Iris pigment epithelial cell (primary cell): ENCODE measurements around the gene ADISSP.
"Not testable (repeated sequence)": the region's sequence is repeated elsewhere in the genome, so short reads cannot be mapped to it uniquely, and the experiment has no call there.

Experiments used
- DNase-seq: peaks from one replicate; pipeline ENCODE4 v3.0.0-alpha.2; 2011; ENCODE audit warnings: low read depth

Gene ADISSP

DNA sequence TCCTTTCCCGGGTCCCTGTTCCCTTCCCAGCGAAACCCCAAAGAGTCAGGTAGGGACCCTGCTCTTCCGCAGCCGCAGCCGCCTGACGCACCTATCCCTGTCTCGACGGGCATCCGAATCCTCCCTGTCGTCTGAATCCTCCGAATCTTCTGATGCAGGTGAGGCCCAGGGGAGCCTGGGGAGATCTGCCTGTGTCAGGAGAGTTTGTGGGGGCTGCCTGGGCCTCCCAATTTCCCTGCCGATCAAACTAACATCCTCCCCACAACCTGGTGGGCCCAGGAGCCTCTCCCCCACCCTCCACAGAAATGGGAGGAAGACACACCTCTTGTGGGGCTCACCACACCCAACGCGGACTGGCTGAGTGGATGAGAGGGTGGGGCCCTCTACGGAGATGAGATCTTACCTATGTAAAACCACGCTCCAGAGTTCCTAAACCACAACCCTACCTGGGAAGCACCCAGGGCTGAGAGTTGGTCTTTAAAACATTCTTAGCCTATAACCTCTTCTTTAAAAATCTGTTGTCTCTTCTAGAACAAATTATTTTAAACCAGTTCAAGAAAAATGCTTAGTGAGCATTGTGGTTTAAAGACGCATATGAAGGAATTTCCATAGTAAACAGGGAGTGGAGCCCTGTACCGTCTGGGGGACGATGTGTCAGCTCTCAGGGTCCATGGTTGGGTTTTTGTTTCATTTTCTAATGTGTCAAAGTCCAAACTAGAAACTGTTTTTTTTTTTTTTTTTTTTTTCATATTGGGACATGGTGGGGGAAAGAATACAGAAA is 30.2 kb upstream of the ADISSP start:
- DNase-seq: peak; percentile 63

GRCh38 chr20:3797226-3797545 is 29.6 kb upstream of the ADISSP start:
- no peak for DNase-seq

- no peak for DNase-seq
Measured at GRCh38 chr20:3796477-3797225, 29.1 kb upstream of the ADISSP start.

DNA sequence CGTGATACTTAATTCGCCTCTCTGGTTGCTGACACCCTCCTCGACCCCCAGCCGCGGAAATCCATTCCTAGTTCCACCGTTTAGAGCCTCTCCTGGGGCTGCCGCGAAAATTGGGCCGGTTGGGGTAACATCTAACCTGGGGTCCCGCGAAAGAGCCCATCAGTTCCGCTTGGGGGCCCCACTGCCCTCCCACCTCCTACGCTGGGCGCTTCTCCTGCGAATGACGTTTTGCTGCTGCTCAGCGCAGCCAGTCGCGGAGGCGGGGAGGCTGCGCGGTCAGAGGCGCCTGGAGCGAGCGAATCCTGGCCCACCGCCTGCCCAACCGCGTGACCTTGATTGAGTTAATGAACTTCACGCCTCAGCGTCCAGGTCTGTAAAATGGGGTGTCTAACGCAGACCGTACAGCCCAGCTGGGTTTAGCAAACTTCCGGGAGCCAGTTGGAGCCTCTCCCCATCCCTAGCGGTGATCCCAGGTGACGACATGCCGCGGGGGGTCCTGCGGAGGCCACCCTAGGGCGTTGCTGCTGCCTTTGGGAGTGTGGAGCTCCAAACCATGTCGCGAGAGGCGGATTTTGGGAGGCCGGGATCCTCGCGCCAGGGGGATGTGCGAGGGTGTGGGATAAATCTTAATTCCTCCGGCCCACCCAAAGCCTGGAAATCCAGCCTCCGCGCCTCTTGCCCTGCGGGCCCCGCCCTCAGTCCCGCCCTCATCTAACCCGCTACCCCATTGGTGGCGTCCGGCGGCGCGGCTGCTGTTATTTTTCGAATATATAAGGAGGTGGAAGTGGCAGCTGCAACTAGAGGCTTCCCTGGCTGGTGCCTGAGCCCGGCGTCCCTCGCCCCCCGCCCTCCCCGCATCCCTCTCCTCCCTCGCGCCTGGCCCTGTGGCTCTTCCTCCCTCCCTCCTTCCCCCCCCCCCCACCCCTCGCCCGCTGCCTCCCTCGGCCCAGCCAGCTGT is 28.2 kb upstream of the ADISSP start, which contains the start of gene CDC25B:
Gene CDC25B, plus strand, starts transcription at position 800 of the 958 bp plus-strand sequence. CDS start 222 bp downstream, outside the sequence.
- peak; percentile 87 for DNase-seq

- DNase-seq: no peak
Measured at GRCh38 chr20:3794701-3795420, 27.3 kb upstream of the ADISSP start.

DNA sequence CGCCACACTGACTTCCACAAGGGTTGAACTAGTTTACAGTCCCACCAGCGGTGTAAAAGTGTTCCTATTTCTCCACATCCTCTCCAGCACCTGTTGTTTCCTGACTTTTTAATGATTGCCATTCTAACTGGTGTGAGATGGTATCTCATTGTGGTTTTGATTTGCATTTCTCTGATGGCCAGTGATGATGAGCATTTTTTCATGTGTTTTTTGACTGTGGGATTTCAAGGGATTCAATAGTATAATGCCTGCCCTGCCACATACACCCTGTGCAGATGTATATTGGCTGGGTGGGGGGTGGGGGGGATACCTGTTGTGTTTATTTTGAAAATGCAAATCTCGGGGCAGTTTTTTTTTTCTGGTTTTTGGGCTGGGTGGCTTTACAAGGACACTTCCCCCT is 26.6 kb upstream of the ADISSP start:
- not testable (repeated sequence) for DNase-seq

- DNase-seq: not testable (repeated sequence)
Measured at GRCh38 chr20:3789201-3789600, 21.6 kb upstream of the ADISSP start.

- no peak for DNase-seq
Measured at GRCh38 chr20:3788685-3789155, 21.2 kb upstream of the ADISSP start.

- DNase-seq: no peak
Measured at GRCh38 chr20:3787324-3788014, 19.9 kb upstream of the ADISSP start.

DNA sequence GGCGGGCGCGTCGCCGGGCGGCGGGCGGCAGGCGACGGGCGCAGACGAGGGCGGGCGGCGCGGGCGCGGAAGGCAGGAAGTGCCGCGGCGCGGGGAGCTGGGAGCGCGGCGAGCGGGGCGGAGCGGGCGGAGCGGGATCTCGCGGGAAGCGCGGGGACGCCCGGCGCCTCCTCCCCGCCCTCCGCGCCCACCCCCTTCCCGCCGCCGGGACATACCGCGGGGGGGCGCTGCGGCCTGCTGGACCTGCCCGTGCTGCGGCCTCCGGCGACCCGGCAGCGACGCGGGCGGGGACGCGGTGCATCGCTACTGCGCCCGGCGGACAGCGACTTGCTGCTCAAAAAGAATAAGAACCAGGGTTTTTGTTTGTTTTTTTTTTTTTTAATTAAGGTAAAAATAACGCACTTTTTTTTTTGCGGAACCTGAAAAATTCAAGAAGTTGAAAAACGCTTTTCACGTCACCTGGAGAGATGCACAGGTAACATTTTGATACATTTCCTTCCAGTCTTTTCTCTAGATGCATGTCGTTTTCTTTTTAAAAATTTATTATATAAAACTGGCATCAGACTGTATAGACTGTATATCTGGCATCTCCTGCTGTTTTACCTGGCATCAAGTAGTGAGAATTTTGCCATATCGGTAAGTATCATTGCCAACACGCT is 19.2 kb upstream of the ADISSP start, which contains the start of gene CENPB:
Gene CENPB, minus strand, starts transcription at position 76 of the 659 bp plus-strand sequence. CDS start 257 bp downstream, outside the sequence.
- peak; percentile 80 for DNase-seq

DNA sequence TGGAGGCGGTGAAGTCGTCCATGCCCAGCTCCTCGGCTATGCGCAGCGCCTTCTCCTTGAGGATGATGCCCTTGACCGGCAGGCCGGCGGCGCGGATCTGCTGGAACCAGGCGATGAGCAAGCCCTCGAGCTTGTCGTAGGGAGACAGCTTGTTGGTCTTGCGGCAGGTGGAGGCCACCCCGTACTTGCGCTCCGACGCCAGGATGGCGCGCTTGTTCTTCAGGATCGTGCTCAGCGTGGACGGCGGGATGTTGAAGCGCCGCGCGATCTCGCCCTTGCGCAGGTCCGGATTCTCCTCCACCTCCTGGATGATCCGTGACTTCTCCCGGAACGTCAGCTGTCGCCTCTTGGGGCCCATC is 18.6 kb upstream of the ADISSP start:
- peak; percentile 81 for DNase-seq

GRCh38 chr20:3785240-3786125 is 17.9 kb upstream of the ADISSP start:
- no peak for DNase-seq

DNA sequence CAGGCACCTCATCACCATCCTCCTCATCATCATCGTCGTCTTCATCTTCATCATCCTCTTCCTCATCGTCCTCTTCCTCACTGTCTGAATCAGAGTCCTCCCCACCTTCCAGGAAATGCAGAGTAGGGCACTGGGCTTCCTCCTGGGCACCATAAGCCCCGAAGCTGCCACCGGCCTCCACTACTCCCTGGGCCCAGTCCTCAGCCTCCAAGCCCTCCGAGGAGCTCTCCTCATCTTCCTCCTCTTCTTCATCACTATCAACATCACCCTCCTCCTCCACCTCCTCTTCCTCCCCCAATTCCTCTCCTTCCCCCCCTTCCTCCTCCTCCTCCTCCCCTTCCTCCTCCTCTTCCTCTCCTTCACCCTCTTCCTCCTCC is 17.3 kb upstream of the ADISSP start:
- no peak for DNase-seq

DNA sequence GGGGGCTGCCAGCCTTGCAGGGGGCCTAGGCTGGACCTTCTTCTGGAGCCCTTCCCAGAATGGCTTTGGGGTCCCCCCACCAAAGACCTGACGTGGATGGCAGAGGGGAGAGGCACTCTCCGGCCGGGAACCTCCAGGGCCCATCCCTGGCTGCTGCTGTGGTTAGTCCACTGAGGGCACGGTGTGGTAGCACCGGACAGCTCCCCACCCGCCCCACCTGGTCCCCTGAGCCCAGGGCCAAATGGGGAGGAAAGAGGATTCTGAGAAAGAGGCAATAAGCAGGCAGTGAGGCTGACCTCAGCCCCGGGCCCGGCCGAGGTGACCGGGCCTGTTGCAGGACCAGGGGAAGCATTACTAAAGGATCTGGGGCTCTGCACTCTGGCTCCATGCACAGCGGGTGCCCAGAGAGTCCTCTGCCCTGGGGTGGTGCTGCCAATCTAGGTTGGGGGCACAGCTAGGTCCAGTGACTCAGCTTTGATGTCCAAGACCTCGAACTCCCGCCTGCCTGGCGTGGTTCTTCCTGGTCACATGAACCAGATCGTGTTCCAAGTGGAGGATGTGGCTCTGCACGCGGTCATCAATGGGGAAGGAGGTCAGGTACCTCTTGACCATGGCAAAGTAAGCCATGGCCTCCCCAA is 16.8 kb upstream of the ADISSP start:
- DNase-seq: no peak

GRCh38 chr20:3783511-3784195 is 16.1 kb upstream of the ADISSP start:
- DNase-seq: no peak

DNA sequence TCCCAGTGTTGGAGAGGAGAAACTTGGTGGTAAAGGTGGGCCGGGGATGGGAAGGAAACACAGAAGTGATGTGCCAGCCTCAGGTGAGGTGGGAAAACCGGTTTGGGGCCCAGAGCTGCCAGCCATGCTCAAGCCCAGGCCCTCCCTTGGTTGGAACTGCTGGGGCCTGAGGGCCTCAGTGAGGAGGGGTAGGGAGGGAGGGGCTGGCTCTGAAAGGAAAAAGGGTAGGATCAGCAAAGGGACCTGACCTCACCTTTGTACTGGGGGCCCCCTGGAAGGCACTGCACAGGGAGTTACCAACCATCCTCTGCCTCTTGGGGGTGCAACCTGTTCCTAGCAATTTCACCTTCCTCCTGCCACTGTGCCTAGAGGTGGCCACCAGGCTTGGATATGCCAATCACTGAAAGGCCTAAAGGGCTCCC is 15.5 kb upstream of the ADISSP start:
- no peak for DNase-seq

GRCh38 chr20:3782597-3782996 is 15.0 kb upstream of the ADISSP start:
- no peak for DNase-seq
